GM12891 (cell line): Measurements from ENCODE around the gene PCED1B.

ENCODE experiments used
- POLR2A ChIP-seq: IDR thresholded peaks from 2 replicates; pipeline ENCODE4 v1.6.1; 2011; ENCODE audit warnings: low read depth, low read length, control low read depth
- POU2F2 ChIP-seq: IDR thresholded peaks from 2 replicates; pipeline ENCODE4 v1.6.1; 2011; ENCODE audit warnings: low read depth, mild to moderate bottlenecking, control low read depth, low read length, moderate library complexity
- TAF1 ChIP-seq: IDR thresholded peaks from 2 replicates; pipeline ENCODE4 v1.6.1; 2011; ENCODE audit warnings: low read depth, low read length, control low read depth

- TF ChIP-seq POLR2A = no peak
- TF ChIP-seq TAF1 = no peak
- no peak for TF ChIP-seq POU2F2
These were observed 190.5 kb downstream of the PCED1B start for GRCh38 chr12:47269916-47270315.
